ENCODE results near the gene PASD1. TPM values are rescaled to one million over a fixed set of nuclear protein-coding genes. Genes with fewer than 3 reads are reported as not detected.

PASD1 gene, protein sequence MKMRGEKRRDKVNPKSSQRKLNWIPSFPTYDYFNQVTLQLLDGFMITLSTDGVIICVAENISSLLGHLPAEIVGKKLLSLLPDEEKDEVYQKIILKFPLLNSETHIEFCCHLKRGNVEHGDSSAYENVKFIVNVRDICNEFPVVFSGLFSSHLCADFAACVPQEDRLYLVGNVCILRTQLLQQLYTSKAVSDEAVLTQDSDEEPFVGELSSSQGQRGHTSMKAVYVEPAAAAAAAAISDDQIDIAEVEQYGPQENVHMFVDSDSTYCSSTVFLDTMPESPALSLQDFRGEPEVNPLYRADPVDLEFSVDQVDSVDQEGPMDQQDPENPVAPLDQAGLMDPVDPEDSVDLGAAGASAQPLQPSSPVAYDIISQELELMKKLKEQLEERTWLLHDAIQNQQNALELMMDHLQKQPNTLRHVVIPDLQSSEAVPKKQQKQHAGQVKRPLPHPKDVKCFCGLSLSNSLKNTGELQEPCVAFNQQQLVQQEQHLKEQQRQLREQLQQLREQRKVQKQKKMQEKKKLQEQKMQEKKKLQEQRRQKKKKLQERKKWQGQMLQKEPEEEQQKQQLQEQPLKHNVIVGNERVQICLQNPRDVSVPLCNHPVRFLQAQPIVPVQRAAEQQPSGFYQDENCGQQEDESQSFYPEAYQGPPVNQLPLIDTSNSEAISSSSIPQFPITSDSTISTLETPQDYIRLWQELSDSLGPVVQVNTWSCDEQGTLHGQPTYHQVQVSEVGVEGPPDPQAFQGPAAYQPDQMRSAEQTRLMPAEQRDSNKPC
- total RNA-seq (2014; rRNA removed; shearing (Covaris generic)): 0.05 TPM in 1 of 2 replicates, not detected in the other

GRCh38 chrX:151563449-151563848, at the start of gene PASD1:
Gene PASD1, plus strand, starts transcription at chrX:151563675. Its CDS starts 37,879 bp downstream, at chrX:151601554.

DNA sequence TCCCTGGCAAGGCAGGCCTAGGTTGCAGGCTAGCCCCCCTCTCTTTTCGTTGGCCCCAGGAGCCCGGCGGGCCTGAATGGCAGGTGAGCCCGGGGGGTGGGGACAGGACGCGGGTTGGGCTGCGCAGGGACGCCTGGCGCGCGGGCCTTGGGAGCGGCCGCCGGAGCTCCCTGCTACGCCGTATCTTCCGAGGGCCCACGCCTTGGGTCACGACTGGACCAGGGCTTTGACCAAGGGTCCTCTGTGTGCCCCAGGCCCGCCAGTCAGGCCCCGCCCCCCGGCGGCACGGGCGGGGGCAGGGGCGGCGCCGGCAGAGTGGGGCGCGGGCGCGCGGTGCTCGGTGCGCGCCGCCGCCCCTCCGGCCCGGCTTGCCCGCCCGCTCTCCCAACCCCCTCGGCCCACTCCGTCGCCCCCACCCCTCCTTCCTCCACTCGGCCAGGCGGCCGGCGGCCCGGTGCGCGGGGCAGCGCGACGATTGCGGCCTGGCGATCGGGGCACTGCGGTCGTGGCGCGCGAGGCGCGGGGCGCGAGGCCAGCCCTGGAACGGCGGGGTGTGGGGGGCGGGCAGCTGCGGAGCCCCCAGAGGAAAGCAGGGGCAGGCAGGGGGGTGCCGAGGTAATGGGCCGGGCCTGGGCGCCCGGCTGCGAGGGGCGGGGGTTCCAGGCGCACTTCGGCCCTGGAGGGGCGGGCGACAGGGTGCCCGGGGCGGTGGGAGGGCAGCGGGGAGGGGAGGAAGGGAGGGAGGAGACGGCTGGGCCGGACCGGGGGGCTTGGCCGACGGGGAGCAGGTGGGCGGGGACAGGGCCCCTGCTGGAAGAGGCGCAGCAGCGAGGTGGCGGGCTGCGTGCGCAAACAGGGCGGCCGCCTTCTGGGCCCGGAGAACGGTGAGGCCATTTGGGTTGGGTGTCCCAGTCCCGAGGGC, 131.4 kb downstream of the PASD1 start, which contains the start of gene PRRG3:
TSS of gene PRRG3 (plus strand) at position 798 of the 922 bp plus-strand sequence. CDS start 3,357 bp downstream, outside the sequence.

GRCh38 chrX:151715752-151716151, 152.3 kb downstream of the PASD1 start, which contains the start of gene FATE1:
Gene FATE1, plus strand, starts transcription at chrX:151716035. Its CDS starts 85 bp downstream, at chrX:151716120.

Other genes starting within 250 kb of the PASD1 start
- gene VMA21, start 166.5 kb upstream of the PASD1 start, total RNA-seq (2014; rRNA removed; shearing (Covaris generic)): 42.1 and 52.8 TPM in 2 replicates
- gene PRRG3, start 131.8 kb downstream of the PASD1 start, total RNA-seq (2014; rRNA removed; shearing (Covaris generic)): not detected in 2 replicates
- not detected in 2 replicates for gene FATE1, start 152.4 kb downstream of the PASD1 start, total RNA-seq (2014; rRNA removed; shearing (Covaris generic))
- not detected in 2 replicates for gene CNGA2, start 171.1 kb downstream of the PASD1 start, total RNA-seq (2014; rRNA removed; shearing (Covaris generic))

All from A375 (cell line).